GM15510 (cell line): ENCODE measurements around the gene EGFLAM.

Source experiments
- POLR2A ChIP-seq: IDR thresholded peaks from 3 replicates; pipeline ENCODE4 v1.6.1; 2011; ENCODE audit warnings: borderline replicate concordance; ENCODE audit not compliant: insufficient read length; ENCODE audit errors: extremely low read depth

The EGFLAM gene

DNA sequence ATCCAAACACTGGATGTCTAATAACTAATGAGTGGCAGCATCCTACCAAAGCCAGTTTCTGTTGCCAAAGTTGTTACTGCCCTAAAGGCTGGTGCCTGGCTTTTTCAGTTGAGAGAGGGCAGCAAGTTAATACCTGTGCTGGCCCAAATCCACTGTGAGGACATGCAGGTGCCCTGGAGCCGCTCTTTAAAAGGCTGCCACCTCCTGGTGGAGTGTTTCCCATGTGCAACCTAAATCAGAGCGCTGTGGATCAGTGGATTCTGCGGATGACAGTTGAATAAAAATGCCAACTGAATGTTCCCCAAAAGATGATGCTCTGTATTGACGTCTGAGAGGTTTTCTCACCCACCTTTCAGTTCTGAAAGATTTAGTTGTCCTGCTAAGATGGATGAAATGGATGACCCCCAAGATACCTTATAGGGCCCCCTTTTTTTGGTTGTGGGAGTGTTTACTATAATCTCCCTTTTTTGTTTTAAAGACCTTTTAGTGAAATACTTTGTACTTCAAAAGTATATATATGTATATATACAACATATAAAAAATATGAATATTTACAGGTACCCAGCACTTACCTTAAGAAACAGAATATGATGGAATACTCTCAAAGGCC lies 146.4 kb downstream of the EGFLAM start:
- no peak for TF ChIP-seq POLR2A

DNA sequence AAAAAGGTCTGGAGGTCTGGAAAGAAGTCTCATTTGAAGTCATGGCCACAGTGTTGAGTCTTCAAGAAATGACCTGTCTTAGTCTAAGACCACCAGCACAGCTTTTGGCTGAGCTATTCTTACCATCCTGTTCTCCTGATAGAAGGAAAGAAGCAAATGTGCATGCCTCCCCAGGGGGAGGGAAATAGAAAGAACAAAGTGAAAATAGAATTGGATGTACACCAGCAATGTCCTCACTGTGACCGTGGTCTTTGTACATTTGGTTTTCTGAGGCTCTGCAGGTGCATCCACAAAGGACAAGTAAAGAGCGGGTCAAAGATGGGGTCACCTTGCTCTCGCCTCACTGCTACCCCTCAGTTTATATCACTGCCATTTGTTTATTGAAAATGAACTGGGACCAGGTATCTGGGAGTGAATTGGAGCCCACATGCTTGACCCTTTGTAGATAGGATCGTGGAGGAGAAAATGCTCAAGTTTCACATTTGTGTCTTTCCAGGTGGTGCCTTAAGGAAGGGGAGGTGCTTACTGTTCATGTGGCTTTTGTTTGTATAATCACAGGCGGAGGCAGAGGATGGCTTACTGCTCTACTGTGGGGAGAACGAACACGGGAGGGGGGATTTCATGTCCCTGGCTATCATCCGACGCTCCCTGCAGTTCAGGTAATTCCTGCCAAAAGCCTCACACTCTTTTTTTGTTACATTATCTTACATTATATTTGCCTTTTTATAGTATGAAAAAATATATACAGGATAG lies 150.3 kb downstream of the EGFLAM start:
- no peak for TF ChIP-seq POLR2A

DNA sequence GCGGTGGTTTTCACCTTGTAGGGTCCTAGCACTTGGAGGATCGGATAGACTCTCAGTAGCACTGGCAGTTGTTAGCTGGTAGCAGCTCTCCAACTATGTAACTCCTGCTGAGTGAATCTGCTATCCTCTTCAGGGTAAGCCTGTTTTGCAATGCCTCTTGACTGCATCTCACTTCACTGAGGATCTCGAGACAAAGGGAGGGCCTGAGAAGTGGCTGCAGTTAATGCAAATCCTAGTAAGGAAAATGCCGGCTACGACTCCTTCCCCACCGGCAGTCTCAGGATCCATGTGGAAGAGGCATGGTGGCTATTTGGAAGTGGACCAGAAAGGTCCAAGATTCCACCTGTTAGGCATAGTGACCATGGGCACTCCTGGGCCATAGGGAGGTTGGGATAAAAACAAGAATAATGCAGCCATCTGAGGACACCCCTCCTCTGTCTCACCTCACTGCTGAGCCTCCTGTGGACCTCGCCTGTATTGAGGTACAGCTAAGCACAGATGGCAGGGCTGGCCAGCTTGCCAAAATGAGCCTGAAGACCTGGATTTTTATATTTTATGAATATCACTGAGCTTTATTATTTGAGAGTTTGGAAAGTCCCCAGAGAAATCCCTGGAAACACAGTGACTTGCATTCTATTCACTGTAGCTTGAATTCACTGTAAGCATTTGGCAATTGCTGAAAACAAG lies 152.1 kb downstream of the EGFLAM start:
- TF ChIP-seq POLR2A = no peak

DNA sequence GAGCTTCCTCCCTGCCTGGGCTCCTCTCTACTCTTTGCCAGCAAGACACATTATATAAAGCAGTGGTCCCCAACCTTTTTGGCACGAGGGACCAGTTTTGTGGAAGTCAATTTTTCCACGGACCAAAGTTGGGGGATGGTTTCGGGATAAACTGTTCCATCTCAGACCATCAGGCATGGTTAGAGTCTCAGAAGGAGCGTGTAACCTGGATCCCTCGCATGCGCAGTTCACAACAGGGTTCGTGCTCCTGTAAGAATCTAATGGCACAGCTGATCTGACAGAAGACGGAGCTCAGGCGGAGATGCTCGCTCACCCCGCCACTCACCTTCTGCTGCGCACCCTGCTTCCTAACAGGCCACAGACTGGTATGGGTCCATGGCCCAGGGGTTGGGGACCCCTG lies 155.3 kb downstream of the EGFLAM start:
- no peak for TF ChIP-seq POLR2A

DNA sequence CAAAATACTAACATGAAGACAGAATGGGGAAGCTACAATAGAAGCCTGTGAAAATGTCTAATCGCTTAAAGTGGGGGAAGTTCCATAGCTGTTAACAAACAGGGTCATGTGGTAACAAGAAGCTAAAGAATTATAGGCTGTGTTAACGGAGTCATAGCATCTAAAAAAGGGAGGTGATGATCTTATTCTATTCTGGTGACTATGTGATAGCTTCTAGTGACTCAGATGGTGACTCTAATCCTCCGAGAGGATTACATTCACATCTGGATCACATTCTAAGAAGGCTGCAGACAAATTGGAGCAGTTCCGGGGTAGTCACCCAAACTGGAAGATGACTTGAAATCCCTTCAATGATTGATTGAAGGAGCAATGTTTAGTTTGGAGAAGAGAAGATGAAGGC lies 156.0 kb downstream of the EGFLAM start:
- TF ChIP-seq POLR2A = no peak

DNA sequence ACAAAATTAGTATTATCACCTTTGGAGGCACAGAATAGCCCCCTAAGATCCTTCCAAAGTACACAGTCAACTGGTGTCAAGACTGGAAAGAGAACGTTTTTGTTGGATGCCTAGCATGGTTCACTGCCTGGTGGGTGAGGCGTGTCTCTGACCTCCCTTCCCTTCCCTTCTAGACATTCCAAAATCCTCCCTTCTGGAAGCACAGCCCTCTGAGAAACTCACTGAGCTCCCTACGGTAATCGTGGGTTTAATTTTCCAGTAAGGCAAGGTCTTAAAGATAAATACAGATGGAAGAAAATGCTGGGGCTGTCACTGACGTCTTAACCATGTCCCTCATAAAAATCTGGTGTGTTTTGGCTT lies 159.3 kb downstream of the EGFLAM start:
- TF ChIP-seq POLR2A = no peak

DNA sequence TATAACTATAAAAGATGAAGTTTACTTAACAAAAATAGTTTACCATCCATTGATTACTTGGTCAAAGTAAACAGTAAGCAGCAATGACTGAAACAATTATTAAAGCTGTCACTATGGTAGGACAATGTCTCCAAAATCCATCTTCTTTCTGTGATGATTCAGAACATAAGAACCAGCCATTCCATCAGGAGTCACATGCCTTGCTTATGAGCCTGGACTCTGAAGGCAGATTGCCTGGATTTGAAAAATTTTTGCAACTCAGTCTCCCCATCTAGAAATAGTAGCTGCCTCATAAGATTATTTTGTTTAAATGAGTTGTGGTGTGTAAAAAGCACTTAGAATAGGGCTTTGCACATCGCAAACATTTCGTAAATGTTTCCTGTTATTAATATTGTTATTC lies 161.9 kb downstream of the EGFLAM start:
- TF ChIP-seq POLR2A = no peak

DNA sequence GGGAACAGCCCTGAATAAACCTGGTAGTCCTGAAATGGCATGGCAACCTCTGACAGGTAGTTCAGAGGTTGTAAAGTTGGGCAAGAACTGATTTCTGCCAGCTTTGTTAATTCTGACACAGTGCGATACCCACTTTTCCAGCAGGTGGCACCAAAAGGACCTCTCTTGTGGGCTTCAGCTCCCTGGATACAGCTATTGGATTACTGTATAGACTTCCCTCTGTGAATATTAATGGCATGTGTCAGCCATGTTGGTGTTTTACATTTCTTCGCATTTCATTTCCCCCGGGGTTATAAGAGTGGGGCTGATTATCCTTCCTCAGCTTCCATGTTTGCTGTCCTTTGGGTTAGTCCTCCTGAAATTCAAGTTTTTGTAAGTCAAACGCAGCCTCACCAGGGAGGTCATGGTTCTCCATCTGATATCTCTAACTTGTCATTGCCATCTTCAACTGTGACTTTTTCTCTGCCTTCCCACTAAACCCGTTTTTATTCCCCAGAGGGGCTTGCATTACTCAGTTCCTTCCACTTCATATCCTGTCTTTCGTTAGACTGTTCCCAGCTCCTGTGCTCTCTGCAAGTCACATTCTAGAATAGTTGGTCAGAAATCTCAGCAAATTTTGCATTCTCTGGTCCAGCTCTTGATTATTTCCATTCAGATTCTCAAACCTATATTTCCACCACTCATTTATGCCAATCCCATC lies 162.5 kb downstream of the EGFLAM start:
- no peak for TF ChIP-seq POLR2A

DNA sequence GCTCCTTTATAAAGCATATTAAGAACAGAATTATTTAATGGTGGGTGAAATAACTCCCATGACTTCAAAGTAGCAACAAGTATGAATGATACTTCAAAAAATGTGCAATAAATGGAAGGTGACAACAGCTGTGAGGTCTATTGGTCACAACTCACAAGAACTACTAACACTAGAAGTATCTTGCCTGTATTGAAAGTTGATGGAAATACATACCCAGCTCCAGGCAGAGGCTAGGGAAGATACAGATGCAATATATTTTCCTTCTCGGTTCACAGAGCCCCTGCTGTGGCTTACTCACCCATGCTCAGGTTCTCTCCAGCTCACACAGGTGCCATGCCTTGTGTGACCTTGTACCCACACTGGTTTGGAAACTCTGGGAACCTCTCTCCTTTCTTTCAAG lies 164.3 kb downstream of the EGFLAM start:
- no peak for TF ChIP-seq POLR2A

DNA sequence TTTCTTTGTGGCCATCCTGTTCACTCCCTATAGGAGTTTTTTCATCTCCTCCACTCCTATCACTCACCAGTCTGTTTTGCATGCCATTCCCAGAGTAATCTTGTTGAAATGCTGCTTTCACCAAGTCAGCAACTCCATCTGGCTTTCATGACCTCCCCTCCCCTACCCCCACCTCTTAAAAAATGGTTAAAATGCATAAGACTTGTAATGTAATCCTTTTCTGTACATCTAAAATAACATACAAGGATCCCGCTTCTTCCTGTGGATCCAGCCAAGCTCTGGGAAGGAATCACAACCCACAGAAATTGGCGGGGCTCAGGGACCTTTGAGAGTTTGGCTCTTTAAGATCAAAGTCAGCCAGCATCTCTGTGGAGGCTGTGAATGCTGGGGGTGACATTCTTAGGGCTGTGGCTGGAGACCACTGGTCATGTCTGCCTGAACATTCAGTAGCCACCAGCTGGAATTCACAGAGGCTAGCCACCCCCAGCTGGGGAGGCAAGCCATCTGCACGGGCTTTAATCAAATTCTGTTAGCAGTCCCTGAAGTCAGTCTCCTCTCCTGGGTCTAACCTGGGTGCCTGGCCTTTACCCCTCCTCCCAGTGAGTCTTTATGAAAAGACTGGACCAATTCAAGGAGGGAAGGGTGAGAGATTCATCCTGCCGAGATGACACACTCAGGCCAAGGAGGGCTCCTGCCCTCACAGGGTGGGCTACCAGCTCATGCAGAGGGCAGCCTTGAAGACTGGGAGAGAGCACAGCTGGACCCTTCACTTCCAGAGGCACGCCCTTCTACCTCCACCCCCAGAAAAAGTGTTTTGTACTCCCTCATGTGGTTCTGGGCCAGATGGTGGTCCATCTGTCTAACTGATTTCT lies 165.2 kb downstream of the EGFLAM start:
- TF ChIP-seq POLR2A = no peak

DNA sequence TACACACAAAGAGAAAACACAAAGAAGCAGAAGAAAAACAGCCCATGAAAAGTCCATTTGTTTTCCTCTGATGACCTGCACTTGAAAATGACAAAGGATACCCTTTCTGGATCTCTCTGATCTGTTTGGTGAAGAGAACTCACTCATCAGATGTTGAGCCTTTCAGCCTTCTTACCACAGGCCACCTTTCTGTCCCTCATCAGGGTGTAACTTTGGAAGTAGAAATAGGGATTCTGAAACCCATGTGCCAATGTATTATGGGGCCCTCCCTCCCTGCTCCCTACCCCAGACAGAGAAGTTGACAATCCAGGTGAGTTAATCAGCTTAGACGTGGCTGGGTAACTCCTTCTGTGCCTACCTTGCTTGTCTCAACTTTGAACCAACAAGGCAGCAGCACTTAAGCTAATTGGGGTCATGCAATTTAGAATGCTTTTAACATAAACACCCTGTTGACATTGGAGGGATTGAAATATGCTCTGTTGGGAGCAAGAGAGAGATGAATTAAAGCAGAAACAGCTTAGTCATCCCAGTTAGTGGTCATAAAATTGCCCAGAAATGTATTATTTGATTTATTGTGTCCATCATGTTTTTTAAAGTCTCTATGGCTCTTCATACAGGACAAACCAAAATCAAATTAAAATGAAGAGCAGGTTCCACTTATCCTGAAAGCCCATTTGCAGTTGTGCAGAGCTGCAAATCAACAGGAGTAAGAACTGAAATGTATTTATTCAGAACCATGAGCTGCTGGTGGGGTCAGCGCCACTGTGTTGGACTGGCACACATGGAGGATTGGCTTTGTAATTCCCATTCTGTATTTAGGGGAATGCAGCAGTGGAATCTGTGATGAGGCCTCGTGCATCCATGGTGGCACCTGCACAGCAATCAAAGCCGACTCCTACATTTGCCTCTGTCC lies 166.0 kb downstream of the EGFLAM start:
- no peak for TF ChIP-seq POLR2A

DNA sequence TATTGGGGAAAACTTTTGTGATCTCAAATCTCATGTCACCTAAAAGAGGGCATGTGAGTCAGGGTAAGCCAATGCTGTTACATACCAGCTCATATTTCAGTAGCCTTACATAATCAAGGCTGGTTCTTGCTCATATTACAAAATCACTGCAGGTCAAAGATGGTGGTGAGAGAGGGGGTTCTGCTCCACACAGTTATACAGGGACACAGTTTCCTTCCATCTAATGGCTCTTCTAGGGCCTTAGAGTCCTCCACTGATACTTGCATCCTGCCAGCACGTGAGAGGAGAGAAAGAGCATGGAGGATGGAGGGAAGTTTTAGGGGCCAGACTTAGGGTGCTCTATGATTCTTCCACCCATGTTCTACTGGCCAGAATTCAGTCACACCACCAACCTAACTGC lies 168.1 kb downstream of the EGFLAM start:
- TF ChIP-seq POLR2A = no peak

DNA sequence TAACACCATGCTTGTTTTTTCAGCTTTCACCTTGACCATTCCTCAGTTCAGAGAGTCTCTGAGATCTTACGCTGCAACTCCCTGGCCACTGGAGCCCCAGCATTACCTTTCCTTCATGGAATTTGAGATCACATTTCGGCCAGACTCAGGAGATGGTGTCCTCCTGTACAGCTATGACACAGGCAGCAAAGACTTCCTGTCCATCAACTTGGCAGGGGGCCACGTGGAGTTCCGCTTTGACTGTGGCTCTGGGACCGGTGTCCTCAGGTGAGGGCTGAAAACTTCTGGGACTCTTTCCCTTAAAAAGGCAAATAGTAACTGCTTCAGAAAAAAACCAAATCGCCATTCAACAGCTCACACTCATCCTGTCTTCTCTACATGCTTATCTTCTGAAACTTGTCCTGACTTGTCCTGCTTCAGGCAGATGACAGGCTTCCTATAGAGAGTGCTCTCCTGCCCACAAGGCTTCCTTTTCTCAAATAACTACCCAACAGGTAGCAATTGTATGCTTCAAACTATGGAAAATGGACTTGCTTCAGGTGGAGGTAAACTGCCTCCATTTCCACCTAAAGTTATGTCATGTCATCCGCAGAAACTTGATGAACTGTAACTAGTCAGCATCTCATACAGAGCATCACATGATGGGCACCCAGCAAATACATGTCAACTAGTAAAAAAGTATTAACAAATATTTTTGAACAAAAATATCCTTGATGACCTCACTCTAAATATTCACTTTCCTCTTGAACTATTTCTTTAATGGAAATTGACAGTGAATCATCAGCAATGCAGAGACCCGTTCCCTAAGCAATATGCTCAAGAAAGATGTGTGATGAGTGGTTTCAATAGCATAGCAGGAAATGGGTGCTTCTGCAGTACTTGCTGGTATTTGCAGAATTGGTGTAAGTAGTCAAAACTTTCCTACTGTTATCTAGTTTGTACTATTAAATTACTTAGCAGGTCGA lies 168.9 kb downstream of the EGFLAM start:
- no peak for TF ChIP-seq POLR2A

DNA sequence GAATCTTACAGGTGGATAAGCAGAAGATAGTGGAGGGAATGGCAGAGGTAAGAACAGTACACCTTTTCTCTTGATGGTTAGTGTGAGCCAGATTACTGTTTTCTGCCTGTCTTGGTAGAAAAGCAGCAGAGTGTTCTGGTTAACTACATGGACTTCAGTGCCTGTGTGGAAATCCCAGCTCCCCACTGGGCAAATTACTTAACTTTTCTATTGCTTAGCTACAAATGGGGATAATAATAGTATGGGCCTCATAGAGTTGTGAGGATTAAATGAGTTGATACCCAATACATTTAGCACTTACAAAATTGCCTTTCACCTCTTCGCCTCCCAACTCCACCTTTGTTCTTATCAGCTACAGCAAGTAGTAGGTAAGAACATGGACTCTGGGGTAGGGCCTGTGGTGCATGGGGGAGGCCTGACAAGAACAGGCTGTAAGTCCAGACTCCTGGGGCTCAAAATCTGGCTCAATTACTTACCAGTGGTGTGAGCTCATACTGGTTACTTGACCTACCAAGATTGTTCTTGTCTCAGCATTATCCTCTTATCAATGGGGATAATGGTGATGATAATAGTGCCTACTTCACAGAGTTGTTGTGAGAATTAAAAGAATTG lies 173.0 kb downstream of the EGFLAM start:
- no peak for TF ChIP-seq POLR2A
